ENCODE measurements around the gene CC2D2B. TPM values are rescaled to one million over a fixed set of nuclear protein-coding genes. Genes with fewer than 3 reads are reported as not detected.
"Not testable (repeated sequence)": the region's sequence is repeated elsewhere in the genome, so short reads cannot be mapped to it uniquely, and the experiment has no call there.

Gene CC2D2B
- total and polyA plus RNA-seq, 5 donors from 2014 or later, result 0.63 to 3.1 TPM; not detected in 3

- Histone ChIP-seq H3K9me3 (ENCODE audit: control insufficient read depth in 2 of 2, low read length in 2 of 2) (no peaks in the 10 kb centered on the region), H3K4me3 (ENCODE audit: low read depth, low read length) (no peak overlapping the region), H3K36me3 (ENCODE audit: control insufficient read depth, insufficient read depth, low read length) (no peaks in the 10 kb centered on the region), H3K4me1 (ENCODE audit: control insufficient read depth, insufficient read depth, low read length, poor library complexity, severe bottlenecking) (no peaks in the 10 kb centered on the region), H3K27ac (ENCODE audit: insufficient read depth, low read length, poor library complexity, severe bottlenecking) (no peak overlapping the region), H3K27me3 (ENCODE audit: control insufficient read depth, insufficient read depth, low read length) (no peaks in the 10 kb centered on the region)
- Mint-ChIP-seq H3K27ac (peak overlapping the region in 1 of 3 donors; percentile 26), H3K27me3 (no peaks in the 10 kb centered on the region), H3K9me3 (no peaks in the 10 kb centered on the region), H3K36me3 (peaks cover 20% of the 10 kb centered on the region), H3K4me3 (no peak overlapping the region), H3K4me1 (peaks cover 0 to 5% (median 0%) of the 10 kb centered on the region in 4 donors)
- no peak for DNase-seq
- no peak for ATAC-seq (ENCODE audit: low read depth in 2 of 2)
These were observed 27.1 kb upstream of the CC2D2B start for GRCh38 chr10:95880704-95881103.

- H3K4me3 Mint-ChIP-seq, result no peak overlapping the region
- H3K36me3 Mint-ChIP-seq, result peaks cover 18% of the 10 kb centered on the region
- H3K27me3 Mint-ChIP-seq, result no peaks in the 10 kb centered on the region
- ATAC-seq (ENCODE audit: low read depth in 2 of 2) (no peak), DNase-seq (no peak)
- H3K27ac ChIP-seq (ENCODE audit: insufficient read depth, low read length, poor library complexity, severe bottlenecking), result no peak overlapping the region
- no peaks in the 10 kb centered on the region for H3K27me3 ChIP-seq (ENCODE audit: control insufficient read depth, insufficient read depth, low read length)
- H3K4me1 ChIP-seq (ENCODE audit: control insufficient read depth, insufficient read depth, low read length, poor library complexity, severe bottlenecking), result no peaks in the 10 kb centered on the region
- H3K27ac Mint-ChIP-seq, result no peak overlapping the region
- H3K9me3 ChIP-seq (ENCODE audit: control insufficient read depth in 2 of 2, low read length in 2 of 2), result no peaks in the 10 kb centered on the region
- H3K36me3 ChIP-seq (ENCODE audit: control insufficient read depth, insufficient read depth, low read length), result no peaks in the 10 kb centered on the region
- H3K9me3 Mint-ChIP-seq, result no peaks in the 10 kb centered on the region
- no peak overlapping the region for H3K4me3 ChIP-seq (ENCODE audit: low read depth, low read length)
- H3K4me1 Mint-ChIP-seq, result peaks cover 0 to 4% (median 0%) of the 10 kb centered on the region in 4 donors
These were observed 26.5 kb upstream of the CC2D2B start for GRCh38 chr10:95881316-95881715.

- Histone ChIP-seq H3K4me3 (ENCODE audit: low read depth, low read length) (no peak overlapping the region), H3K9me3 (ENCODE audit: control insufficient read depth in 2 of 2, low read length in 2 of 2) (no peaks in the 10 kb centered on the region), H3K27me3 (ENCODE audit: control insufficient read depth, insufficient read depth, low read length) (no peaks in the 10 kb centered on the region), H3K36me3 (ENCODE audit: control insufficient read depth, insufficient read depth, low read length) (peaks cover 2% of the 10 kb centered on the region), H3K4me1 (ENCODE audit: control insufficient read depth, insufficient read depth, low read length, poor library complexity, severe bottlenecking) (no peaks in the 10 kb centered on the region), H3K27ac (ENCODE audit: insufficient read depth, low read length, poor library complexity, severe bottlenecking) (no peak overlapping the region)
- no peaks in the 10 kb centered on the region for H3K9me3 Mint-ChIP-seq
- H3K36me3 Mint-ChIP-seq, result peaks cover 46% of the 10 kb centered on the region
- H3K27ac Mint-ChIP-seq, result no peak overlapping the region
- DNase-seq (no peak), ATAC-seq (ENCODE audit: low read depth in 2 of 2) (no peak)
- H3K4me1 Mint-ChIP-seq, result peaks cover 0 to 9% (median 0%) of the 10 kb centered on the region in 4 donors
- no peak overlapping the region for H3K4me3 Mint-ChIP-seq
- no peaks in the 10 kb centered on the region for H3K27me3 Mint-ChIP-seq
These were observed 17.9 kb upstream of the CC2D2B start for GRCh38 chr10:95889830-95890229.

GRCh38 chr10:95896071-95896850, 11.5 kb upstream of the CC2D2B start:
- peaks cover 64% of the 10 kb centered on the region for H3K36me3 Mint-ChIP-seq
- Histone ChIP-seq H3K4me1 (ENCODE audit: control insufficient read depth, insufficient read depth, low read length, poor library complexity, severe bottlenecking) (no peaks in the 10 kb centered on the region), H3K36me3 (ENCODE audit: control insufficient read depth, insufficient read depth, low read length) (peaks cover 13% of the 10 kb centered on the region), H3K27me3 (ENCODE audit: control insufficient read depth, insufficient read depth, low read length) (no peaks in the 10 kb centered on the region), H3K9me3 (ENCODE audit: control insufficient read depth in 2 of 2, low read length in 2 of 2) (no peaks in the 10 kb centered on the region), H3K4me3 (ENCODE audit: low read depth, low read length) (no peak overlapping the region), H3K27ac (ENCODE audit: insufficient read depth, low read length, poor library complexity, severe bottlenecking) (no peak overlapping the region)
- H3K9me3 Mint-ChIP-seq, result no peaks in the 10 kb centered on the region
- no peak overlapping the region for H3K4me3 Mint-ChIP-seq
- ATAC-seq (ENCODE audit: low read depth in 2 of 2) (no peak), DNase-seq (no peak)
- H3K27ac Mint-ChIP-seq, result peak overlapping the region in 1 of 3 donors; percentile 12
- no peaks in the 10 kb centered on the region for H3K27me3 Mint-ChIP-seq
- H3K4me1 Mint-ChIP-seq, result peaks cover 0 to 7% (median 2%) of the 10 kb centered on the region in 4 donors

- not testable (repeated sequence) for H3K9me3 ChIP-seq (ENCODE audit: control insufficient read depth in 2 of 2, low read length in 2 of 2); H3K27me3 Mint-ChIP-seq; H3K36me3 Mint-ChIP-seq; H3K36me3 ChIP-seq (ENCODE audit: control insufficient read depth, insufficient read depth, low read length); H3K4me3 ChIP-seq (ENCODE audit: low read depth, low read length); ATAC-seq (ENCODE audit: low read depth in 2 of 2); H3K9me3 Mint-ChIP-seq; DNase-seq; H3K27me3 ChIP-seq (ENCODE audit: control insufficient read depth, insufficient read depth, low read length); H3K27ac ChIP-seq (ENCODE audit: insufficient read depth, low read length, poor library complexity, severe bottlenecking)
- peak overlapping the region; percentile 23 to 82 (median 70) for H3K27ac Mint-ChIP-seq
- peak overlapping the region; percentile 17 to 89 (median 38) for H3K4me3 Mint-ChIP-seq
- peaks cover 10% of the 10 kb centered on the region for H3K4me1 ChIP-seq (ENCODE audit: control insufficient read depth, insufficient read depth, low read length, poor library complexity, severe bottlenecking)
- peaks cover 4 to 20% (median 8%) of the 10 kb centered on the region in 4 donors for H3K4me1 Mint-ChIP-seq
These were observed 1.7 kb upstream of the CC2D2B start for GRCh38 chr10:95905897-95906580.

GRCh38 chr10:95906677-95907455, 909 bp upstream of the CC2D2B start:
- peak overlapping the region; percentile 94 for H3K4me3 ChIP-seq (ENCODE audit: low read depth, low read length)
- peak in 2 of 3 donors; percentile 34 to 53 for DNase-seq
- peak overlapping the region; percentile 89 to 97 (median 93) for H3K4me3 Mint-ChIP-seq

GRCh38 chr10:95908450-95908849, 675 bp downstream of the CC2D2B start:
- no peak overlapping the region for H3K27ac ChIP-seq (ENCODE audit: insufficient read depth, low read length, poor library complexity, severe bottlenecking)
- H3K36me3 Mint-ChIP-seq, result peaks cover 3% of the 10 kb centered on the region
- H3K27me3 ChIP-seq (ENCODE audit: control insufficient read depth, insufficient read depth, low read length), result peaks cover 2% of the 10 kb centered on the region
- no peak for ATAC-seq (ENCODE audit: low read depth in 2 of 2)
- H3K27me3 Mint-ChIP-seq, result peaks cover 5% of the 10 kb centered on the region
- peaks cover 10% of the 10 kb centered on the region for H3K4me1 ChIP-seq (ENCODE audit: control insufficient read depth, insufficient read depth, low read length, poor library complexity, severe bottlenecking)
- no peak for DNase-seq
- no peaks in the 10 kb centered on the region for H3K9me3 ChIP-seq (ENCODE audit: control insufficient read depth in 2 of 2, low read length in 2 of 2)
- H3K4me3 ChIP-seq (ENCODE audit: low read depth, low read length), result peak overlapping the region; percentile 94
- H3K9me3 Mint-ChIP-seq, result no peaks in the 10 kb centered on the region
- peaks cover 4 to 20% (median 8%) of the 10 kb centered on the region in 4 donors for H3K4me1 Mint-ChIP-seq
- H3K4me3 Mint-ChIP-seq, result peak overlapping the region; percentile 89 to 97 (median 93)
- H3K27ac Mint-ChIP-seq, result peak overlapping the region in 1 of 3 donors; percentile 83
- H3K36me3 ChIP-seq (ENCODE audit: control insufficient read depth, insufficient read depth, low read length), result peaks cover under 1% of the 10 kb centered on the region

More at GRCh38 chr10:95906677-95907455, 909 bp upstream of the CC2D2B start:
- Histone ChIP-seq H3K27me3 (ENCODE audit: control insufficient read depth, insufficient read depth, low read length) (peaks cover 2% of the 10 kb centered on the region), H3K4me1 (ENCODE audit: control insufficient read depth, insufficient read depth, low read length, poor library complexity, severe bottlenecking) (peaks cover 10% of the 10 kb centered on the region), H3K36me3 (ENCODE audit: control insufficient read depth, insufficient read depth, low read length) (peaks cover 6% of the 10 kb centered on the region), H3K27ac (ENCODE audit: insufficient read depth, low read length, poor library complexity, severe bottlenecking) (peak overlapping the region; percentile 56), H3K9me3 (ENCODE audit: control insufficient read depth in 2 of 2, low read length in 2 of 2) (no peaks in the 10 kb centered on the region)
- Mint-ChIP-seq H3K27me3 (peaks cover 5% of the 10 kb centered on the region), H3K27ac (peak overlapping the region; percentile 82 to 97 (median 92)), H3K9me3 (no peaks in the 10 kb centered on the region), H3K4me1 (peaks cover 4 to 20% (median 8%) of the 10 kb centered on the region in 4 donors), H3K36me3 (peaks cover 3% of the 10 kb centered on the region)
- peak; percentile 33 to 38 for ATAC-seq (ENCODE audit: low read depth in 2 of 2)
